Activated naive CD8-positive, alpha-beta T cell treated with anti-CD3 and anti-CD28 coated beads, Interleukin-2, amount 10 ng/mL, durations not matched to agents 7 days and 5 days (primary cell): ENCODE data around the gene PCDHGA8. TPM values are rescaled to one million over a fixed set of nuclear protein-coding genes. Genes with fewer than 3 reads are reported as not detected.
"Not testable (repeated sequence)": the region's sequence is repeated elsewhere in the genome, so short reads cannot be mapped to it uniquely, and the experiment has no call there.

Source experiments
- ATAC-seq: fragments of 150-1000 bp; cut with Tn5 transposase; one replicate; pipeline ENCODE4 v1.10.0; 2021; ENCODE audit warnings: low read depth, moderate library complexity
- POLR2A ChIA-PET: fragments of 350-600 bp; sonication (Branson Sonifier 250); formaldehyde crosslinking; loops from one replicate; lab custom pipeline; 2021; ENCODE audit warnings: antibody characterized with exemption; lab: Charles Lee
- DNase-seq: peaks from one replicate; pipeline ENCODE4 v3.0.0; 2021
- H3K27ac Mint-ChIP-seq: one replicate; pipeline ENCODE4 v1.8.0; 2022; ENCODE audit warnings: mild to moderate bottlenecking, mixed read lengths
- H3K27me3 Mint-ChIP-seq: one replicate; pipeline ENCODE4 v1.8.0; 2022; ENCODE audit warnings: mild to moderate bottlenecking, moderate library complexity, mixed read lengths
- H3K36me3 Mint-ChIP-seq: one replicate; pipeline ENCODE4 v1.8.0; 2021; ENCODE audit warnings: mild to moderate bottlenecking, mixed read lengths
- H3K4me1 Mint-ChIP-seq: one replicate; pipeline ENCODE4 v1.8.0; 2021; ENCODE audit warnings: mixed read lengths
- H3K4me3 Mint-ChIP-seq: one replicate; pipeline ENCODE4 v1.8.0; 2022; ENCODE audit warnings: mild to moderate bottlenecking, moderate library complexity, mixed read lengths
- H3K9me3 Mint-ChIP-seq: one replicate; pipeline ENCODE4 v1.8.0; 2021; ENCODE audit warnings: mixed read lengths
- total RNA-seq, 2 experiments: library from RNA; stranded (reverse); gene quantifications; one replicate each; pipeline ENCODE4 v1.2.3, GENCODE V29; 2021

Gene PCDHGA8
- total RNA-seq, 2 experiments from 2014 or later, result 0.09 to 0.11 TPM

DNA sequence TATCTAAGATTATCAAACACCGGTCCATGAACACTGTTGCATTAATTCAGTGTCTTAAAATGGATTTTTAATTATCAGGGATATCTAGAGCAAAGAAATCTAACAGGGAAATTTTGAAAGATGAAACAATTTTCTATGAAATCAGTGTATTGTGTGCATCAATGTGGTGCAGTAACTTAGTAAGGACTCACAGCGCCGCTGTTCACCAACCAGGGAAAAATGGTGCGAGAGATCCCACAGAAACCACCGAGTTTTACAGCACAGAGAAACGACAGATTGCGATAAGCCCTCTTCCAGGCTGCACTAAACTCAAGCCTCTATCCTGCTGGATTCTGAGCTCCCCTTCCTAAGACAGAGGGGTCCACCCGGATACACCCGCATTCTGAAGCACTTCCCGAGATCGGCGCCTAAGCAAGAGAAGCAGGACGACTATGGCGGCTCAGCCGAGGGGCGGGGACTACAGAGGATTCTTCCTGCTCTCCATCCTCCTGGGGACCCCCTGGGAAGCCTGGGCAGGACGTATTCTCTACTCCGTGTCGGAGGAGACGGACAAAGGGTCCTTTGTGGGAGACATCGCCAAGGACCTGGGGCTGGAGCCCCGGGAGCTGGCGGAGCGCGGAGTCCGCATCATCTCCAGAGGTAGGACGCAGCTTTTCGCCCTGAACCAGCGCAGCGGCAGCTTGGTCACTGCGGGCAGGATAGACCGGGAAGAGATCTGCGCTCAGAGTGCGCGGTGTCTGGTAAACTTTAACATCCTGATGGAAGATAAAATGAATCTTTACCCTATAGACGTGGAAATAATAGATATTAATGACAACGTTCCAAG lies 9.8 kb upstream of the PCDHGA8 start, which contains the start of gene PCDHGA7:
Gene PCDHGA7, plus strand, starts transcription at position 274 of the 826 bp plus-strand sequence. Its CDS starts 158 bp downstream, at position 432.
- DNase-seq (no peak), ATAC-seq (no peak)
- Mint-ChIP-seq H3K9me3 (peaks cover 14% of the 10 kb centered on the region), H3K4me3 (peak within 1 kb of the TSS; percentile 64), H3K27ac (no peak within 1 kb of the TSS), H3K36me3 (no peaks in the 10 kb centered on the region), H3K4me1 (no peaks in the 10 kb centered on the region), H3K27me3 (peaks cover 27% of the 10 kb centered on the region)
- POLR2A ChIA-PET, result no interaction called here

DNA sequence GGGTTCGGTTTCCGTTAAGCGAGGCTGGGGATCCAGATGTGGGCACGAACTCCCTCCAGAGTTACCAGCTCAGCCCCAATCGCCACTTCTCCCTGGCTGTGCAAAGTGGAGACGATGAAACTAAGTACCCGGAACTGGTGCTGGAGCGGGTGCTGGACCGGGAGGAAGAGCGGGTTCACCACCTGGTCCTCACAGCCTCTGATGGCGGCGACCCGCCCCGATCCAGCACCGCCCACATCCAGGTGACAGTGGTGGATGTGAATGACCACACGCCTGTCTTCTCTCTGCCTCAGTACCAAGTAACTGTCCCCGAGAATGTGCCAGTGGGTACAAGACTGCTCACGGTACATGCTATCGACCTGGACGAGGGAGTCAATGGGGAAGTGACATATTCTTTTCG lies 9.1 kb upstream of the PCDHGA8 start:
- H3K4me3 Mint-ChIP-seq, result no peak overlapping the region

GRCh38 chr5:141384471-141385267 lies 7.8 kb upstream of the PCDHGA8 start:
- POLR2A ChIA-PET, result no interaction called here
- Mint-ChIP-seq H3K27me3 (peaks cover 38% of the 10 kb centered on the region), H3K9me3 (peaks cover 19% of the 10 kb centered on the region), H3K4me1 (no peaks in the 10 kb centered on the region), H3K36me3 (peaks cover 3% of the 10 kb centered on the region), H3K4me3 (no peak overlapping the region), H3K27ac (no peak overlapping the region)
- DNase-seq (no peak), ATAC-seq (no peak)

More for the DNA sequence above, 9.1 kb upstream of the PCDHGA8 start:
- POLR2A ChIA-PET, result no interaction called here
- H3K27ac Mint-ChIP-seq, result no peak overlapping the region
- H3K4me1 Mint-ChIP-seq, result no peaks in the 10 kb centered on the region
- peaks cover under 1% of the 10 kb centered on the region for H3K36me3 Mint-ChIP-seq
- peaks cover 29% of the 10 kb centered on the region for H3K27me3 Mint-ChIP-seq
- peaks cover 16% of the 10 kb centered on the region for H3K9me3 Mint-ChIP-seq
- DNase-seq (no peak), ATAC-seq (no peak)

- H3K4me1 Mint-ChIP-seq, H3K36me3 Mint-ChIP-seq, POLR2A ChIA-PET: not testable (repeated sequence)
- Mint-ChIP-seq H3K27me3 (peaks cover 36% of the 10 kb centered on the region), H3K9me3 (peaks cover 18% of the 10 kb centered on the region), H3K4me3 (peak within 1 kb of the TSS; percentile 30), H3K27ac (peak within 1 kb of the TSS; percentile 56)
- DNase-seq (peak; percentile 52), ATAC-seq (peak; percentile 58)
These were observed 4.7 kb upstream of the PCDHGA8 start, which contains the start of gene PCDHGB4 for GRCh38 chr5:141387557-141388311. Gene PCDHGB4, plus strand, starts transcription at chr5:141387698. Its CDS starts 187 bp downstream, at chr5:141387885.

- Mint-ChIP-seq H3K36me3 (peaks cover 7% of the 10 kb centered on the region), H3K4me3 (no peak overlapping the region), H3K4me1 (no peaks in the 10 kb centered on the region), H3K27me3 (peaks cover 30% of the 10 kb centered on the region), H3K9me3 (peaks cover 21% of the 10 kb centered on the region), H3K27ac (peak overlapping the region; percentile 56)
- POLR2A ChIA-PET, result no interaction called here
- ATAC-seq (no peak), DNase-seq (no peak)
These were observed 3.8 kb upstream of the PCDHGA8 start for GRCh38 chr5:141388661-141389060.

GRCh38 chr5:141389153-141390042 lies 3.0 kb upstream of the PCDHGA8 start:
- peaks cover 25% of the 10 kb centered on the region for H3K9me3 Mint-ChIP-seq

GRCh38 chr5:141393267-141393666 lies 834 bp downstream of the PCDHGA8 start:
- Mint-ChIP-seq H3K9me3 (peaks cover 22% of the 10 kb centered on the region), H3K27me3 (peaks cover 47% of the 10 kb centered on the region), H3K4me3 (no peak overlapping the region), H3K4me1 (no peaks in the 10 kb centered on the region), H3K36me3 (peaks cover 7% of the 10 kb centered on the region), H3K27ac (no peak overlapping the region)
- DNase-seq, result no peak
- no peak for ATAC-seq
- POLR2A ChIA-PET, result no interaction called here

More at GRCh38 chr5:141389153-141390042, 3.0 kb upstream of the PCDHGA8 start:
- POLR2A ChIA-PET, result no interaction called here
- Mint-ChIP-seq H3K4me3 (no peak overlapping the region), H3K36me3 (peaks cover 7% of the 10 kb centered on the region), H3K27me3 (peaks cover 36% of the 10 kb centered on the region), H3K27ac (peak overlapping the region; percentile 70), H3K4me1 (no peaks in the 10 kb centered on the region)
- DNase-seq (peak; percentile 25), ATAC-seq (no peak)

DNA sequence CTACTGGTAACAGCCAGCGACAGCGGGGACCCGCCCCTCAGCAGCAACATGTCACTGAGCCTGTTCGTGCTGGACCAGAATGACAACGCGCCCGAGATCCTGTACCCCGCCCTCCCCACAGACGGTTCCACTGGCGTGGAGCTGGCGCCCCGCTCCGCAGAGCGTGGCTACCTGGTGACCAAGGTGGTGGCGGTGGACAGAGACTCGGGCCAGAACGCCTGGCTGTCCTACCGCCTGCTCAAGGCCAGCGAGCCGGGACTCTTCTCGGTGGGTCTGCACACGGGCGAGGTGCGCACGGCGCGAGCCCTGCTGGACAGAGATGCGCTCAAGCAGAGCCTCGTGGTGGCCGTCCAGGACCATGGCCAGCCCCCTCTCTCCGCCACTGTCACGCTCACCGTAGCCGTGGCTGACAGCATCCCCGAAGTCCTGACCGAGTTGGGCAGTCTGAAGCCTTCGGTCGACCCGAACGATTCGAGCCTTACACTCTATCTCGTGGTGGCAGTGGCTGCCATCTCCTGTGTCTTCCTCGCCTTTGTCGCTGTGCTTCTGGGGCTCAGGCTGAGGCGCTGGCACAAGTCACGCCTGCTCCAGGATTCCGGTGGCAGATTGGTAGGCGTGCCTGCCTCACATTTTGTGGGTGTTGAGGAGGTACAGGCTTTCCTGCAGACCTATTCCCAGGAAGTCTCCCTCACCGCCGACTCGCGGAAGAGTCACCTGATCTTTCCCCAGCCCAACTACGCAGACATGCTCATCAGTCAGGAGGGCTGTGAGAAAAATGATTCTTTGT lies 2.2 kb downstream of the PCDHGA8 start:
- H3K9me3 Mint-ChIP-seq, result peaks cover 21% of the 10 kb centered on the region

GRCh38 chr5:141397756-141398551 lies 5.5 kb downstream of the PCDHGA8 start, which contains the start of gene PCDHGB5:
Gene PCDHGB5, plus strand, starts transcription at chr5:141397947. Its CDS starts 181 bp downstream, at chr5:141398128.
- DNase-seq, H3K4me1 Mint-ChIP-seq, H3K27ac Mint-ChIP-seq, H3K36me3 Mint-ChIP-seq, POLR2A ChIA-PET: not testable (repeated sequence)
- Mint-ChIP-seq H3K9me3 (peaks cover 21% of the 10 kb centered on the region), H3K27me3 (peaks cover 52% of the 10 kb centered on the region), H3K4me3 (peak within 1 kb of the TSS; percentile 37)
- ATAC-seq, result peak; percentile 63

More for the DNA sequence above, 2.2 kb downstream of the PCDHGA8 start:
- H3K27ac Mint-ChIP-seq, POLR2A ChIA-PET, H3K4me1 Mint-ChIP-seq, H3K4me3 Mint-ChIP-seq, ATAC-seq, H3K36me3 Mint-ChIP-seq, DNase-seq: not testable (repeated sequence)
- H3K27me3 Mint-ChIP-seq, result peaks cover 46% of the 10 kb centered on the region

DNA sequence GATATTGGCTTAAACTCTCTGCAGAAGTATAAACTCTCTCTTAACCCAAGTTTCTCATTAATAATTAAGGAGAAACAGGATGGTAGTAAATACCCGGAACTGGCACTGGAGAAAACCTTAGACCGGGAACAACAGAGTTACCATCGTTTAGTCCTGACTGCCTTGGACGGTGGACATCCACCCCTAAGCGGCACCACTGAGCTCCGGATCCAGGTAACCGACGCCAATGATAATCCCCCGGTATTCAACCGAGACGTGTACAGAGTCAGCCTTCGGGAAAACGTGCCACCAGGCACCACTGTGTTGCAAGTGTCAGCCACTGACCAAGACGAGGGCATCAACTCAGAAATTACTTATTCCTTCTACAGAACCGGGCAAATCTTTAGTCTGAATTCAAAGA lies 6.2 kb downstream of the PCDHGA8 start:
- ATAC-seq, result no peak
- Mint-ChIP-seq H3K27ac (no peak overlapping the region), H3K4me3 (no peak overlapping the region), H3K9me3 (peaks cover 18% of the 10 kb centered on the region), H3K36me3 (peaks cover 2% of the 10 kb centered on the region), H3K4me1 (peaks cover 3% of the 10 kb centered on the region), H3K27me3 (peaks cover 56% of the 10 kb centered on the region)
- POLR2A ChIA-PET, result no interaction called here
- DNase-seq, result no peak
